Stimulated activated CD4-positive, alpha-beta T cell treated with anti-CD3 and anti-CD28 coated beads, Interleukin-1b, Interleukin-23, amount 100 ng/mL, for 4 hours (primary cell): ENCODE measurements around the gene MMP28.
A peak's percentile ranks its signal among the peaks of the same experiment; 100 is the strongest.

Experiments
- DNase-seq, 2 donors: peaks; one replicate each; pipeline ENCODE4 v3.0.0-alpha.2; 2020; ENCODE audit warnings: low read depth in 2 of 2

The MMP28 gene

DNA sequence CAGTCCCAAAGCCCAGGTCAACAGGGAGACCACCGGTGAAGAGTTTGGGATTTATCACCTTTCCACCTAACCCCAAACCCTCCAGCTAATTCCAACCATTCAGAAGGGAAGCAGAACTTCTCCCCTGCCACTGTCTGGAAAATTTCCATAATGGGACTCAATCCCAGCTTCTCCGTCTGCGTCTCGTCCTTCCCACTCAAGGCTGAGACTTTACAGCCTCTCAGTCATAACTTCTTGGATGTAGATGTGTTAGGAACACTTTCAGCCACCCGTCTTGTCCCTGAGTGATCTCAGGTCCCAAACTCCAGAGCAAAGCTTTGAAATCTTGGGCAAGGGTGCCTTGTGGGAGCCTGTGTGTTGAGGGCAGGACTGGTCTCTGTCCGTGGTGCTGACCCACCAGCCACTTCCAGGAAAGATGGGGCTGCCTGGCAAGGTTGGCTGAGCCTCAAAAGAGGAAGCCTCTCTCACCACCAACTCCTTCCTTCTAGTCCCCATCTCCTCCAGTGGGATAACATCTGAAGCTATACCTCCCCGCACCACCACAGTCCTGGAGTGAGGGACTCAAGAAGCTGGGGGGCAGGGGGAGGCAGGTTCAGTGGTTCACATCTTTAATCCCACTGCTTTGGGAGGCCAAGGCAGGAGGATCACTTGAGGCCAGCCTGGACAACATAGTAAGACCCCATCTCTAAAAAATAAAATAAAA lies 51.7 kb downstream of the MMP28 start:
- DNase-seq, result no peak

DNA sequence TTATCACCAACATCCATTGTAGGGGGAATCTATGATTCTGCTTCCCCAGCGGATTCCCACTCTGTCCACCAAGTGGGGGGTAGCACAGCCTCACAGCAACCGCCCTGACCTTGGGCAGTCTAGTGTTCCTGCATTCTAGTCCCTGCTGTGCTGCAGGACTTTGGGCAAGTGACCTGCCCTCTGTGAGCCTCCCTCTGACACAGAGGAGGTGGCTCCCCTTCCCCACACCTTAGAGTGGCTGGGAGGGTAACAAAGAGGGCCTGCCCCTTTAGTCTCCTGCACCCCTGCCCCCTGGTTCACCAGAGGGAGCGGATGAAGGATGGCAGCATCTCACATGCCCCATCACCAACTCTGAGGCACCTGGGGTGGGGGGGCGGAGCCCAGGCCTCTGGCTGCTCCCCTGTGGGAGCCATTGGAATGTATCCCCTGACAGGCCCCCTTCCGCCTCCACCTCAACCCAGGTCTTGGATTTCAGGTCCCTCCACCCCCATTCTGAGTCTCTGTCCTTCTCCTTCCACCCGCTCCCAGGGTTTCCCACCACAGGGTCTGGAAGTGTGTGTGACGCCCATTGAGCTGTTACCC lies 52.5 kb downstream of the MMP28 start:
- no peak for DNase-seq

DNA sequence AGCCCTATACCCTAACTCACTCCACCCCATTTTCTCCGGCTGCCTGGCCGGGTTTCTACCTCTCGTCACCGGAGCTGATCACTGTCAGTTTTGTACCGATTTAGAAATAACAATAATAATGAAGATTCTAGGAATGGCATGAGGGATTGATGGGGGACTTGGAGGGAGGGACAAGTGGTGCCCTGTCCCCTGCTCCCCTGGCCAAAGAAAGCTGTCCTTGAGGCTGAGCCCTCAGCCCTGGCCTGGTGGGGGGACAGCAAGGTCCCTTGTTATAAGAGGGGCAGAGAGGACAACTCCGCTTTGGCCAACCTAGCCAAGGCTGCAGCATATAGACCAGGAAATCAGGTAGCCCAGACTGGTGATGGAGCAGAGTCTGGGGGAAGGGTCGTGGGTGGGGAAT lies 52.9 kb downstream of the MMP28 start:
- DNase-seq, result no peak

DNA sequence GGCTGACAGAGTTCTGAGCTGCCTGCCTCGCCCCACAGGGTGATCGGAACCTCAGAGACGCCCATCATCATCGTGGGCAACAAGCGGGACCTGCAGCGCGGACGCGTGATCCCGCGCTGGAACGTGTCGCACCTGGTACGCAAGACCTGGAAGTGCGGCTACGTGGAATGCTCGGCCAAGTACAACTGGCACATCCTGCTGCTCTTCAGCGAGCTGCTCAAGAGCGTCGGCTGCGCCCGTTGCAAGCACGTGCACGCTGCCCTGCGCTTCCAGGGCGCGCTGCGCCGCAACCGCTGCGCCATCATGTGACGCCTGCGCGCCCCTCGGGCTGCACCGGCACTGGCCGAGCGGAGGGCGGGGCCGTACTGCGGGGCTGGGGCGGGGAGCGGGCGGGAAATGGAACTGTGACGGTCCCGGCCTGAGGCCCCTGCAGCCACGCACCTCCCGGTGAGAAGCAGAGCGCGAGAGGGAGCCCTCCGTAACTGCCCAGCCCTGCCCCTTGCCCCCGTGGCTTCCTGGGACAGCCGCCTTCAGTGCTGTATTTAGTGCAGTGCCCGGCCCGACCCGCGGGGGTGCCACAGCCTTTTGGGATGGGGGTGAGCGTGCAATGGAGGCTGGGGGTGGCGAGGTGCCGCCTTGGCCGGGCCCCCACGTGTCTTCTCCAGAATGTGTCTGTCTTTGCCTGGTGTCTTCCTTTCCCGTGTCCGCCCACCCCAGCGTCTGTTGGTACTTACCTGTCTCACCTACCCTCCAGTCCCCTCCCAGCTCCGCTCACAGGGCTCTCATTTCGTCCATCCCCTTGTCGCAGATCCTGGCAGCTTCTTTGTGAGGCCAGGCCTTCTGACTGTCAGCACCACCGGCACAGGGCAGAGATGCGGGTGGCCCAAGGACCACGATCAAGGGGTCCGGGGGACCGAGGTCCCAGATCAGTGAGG lies 54.2 kb downstream of the MMP28 start:
- DNase-seq, result no peak

DNA sequence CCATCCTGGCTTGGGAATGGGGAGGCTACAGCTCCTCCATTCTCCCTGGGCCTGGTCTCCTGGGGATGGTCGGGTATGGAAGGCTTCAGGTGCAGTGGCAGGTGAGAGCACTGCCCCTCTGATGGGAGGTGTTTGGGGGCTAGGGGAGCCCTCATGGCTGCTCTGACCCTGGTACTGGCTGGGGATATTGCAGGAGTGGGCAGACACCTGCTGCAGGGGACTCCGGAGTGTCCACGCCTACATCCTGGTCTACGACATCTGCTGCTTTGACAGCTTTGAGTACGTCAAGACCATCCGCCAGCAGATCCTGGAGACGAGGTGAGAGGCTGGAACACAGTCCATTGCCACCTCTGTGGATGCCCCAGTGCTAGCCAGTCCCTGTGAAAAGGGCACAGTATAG lies 55.2 kb downstream of the MMP28 start:
- DNase-seq, result no peak

DNA sequence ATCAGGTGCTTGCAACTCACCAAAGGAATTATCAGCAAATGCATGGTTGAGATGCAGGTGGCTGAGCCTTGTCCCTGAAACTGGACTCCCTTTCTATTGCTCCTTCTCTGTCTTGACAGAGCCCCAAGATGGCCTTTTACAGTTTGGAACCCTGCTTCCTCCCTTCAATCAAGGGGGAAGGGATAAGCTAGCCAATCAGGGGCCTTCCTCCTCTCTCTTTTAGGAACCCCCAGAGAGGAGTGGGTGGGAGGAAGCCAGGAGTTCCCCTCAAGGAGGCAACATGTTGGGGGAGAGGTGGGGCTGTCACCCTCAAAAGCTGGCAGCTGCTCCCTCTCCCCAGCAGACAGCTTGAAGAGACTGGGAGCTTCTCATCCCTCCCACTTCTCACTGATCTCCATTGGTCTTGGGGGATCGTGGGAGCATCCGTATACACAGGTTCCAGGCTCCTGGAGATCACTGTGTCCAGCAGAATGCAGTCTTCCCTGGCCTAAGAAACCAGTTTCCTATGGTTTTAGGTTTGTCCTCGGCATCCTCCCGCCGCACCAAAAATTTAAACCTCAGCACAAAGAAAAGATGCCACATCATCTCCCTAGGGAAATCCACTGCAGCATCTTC lies 56.8 kb downstream of the MMP28 start:
- DNase-seq, result no peak

DNA sequence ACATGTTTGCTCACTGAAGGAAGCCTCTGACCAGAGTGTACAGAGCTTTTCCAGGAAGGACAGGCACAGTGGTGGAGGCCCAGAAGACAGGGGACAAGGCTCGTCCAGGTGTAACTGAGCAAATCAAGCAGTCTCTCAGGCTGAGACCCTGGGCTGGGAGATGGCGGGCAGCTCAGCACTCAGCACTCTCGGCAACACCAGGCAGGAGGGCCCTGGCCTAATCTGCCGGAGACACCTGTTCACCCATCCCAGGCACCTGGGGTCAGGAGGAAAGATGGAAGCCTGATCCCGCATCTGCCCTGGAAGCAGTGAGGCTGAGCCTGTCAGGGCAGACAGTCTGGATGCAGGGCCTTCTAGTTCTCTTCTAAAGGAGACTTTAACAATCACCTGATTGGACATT lies 59.2 kb downstream of the MMP28 start:
- no peak for DNase-seq

DNA sequence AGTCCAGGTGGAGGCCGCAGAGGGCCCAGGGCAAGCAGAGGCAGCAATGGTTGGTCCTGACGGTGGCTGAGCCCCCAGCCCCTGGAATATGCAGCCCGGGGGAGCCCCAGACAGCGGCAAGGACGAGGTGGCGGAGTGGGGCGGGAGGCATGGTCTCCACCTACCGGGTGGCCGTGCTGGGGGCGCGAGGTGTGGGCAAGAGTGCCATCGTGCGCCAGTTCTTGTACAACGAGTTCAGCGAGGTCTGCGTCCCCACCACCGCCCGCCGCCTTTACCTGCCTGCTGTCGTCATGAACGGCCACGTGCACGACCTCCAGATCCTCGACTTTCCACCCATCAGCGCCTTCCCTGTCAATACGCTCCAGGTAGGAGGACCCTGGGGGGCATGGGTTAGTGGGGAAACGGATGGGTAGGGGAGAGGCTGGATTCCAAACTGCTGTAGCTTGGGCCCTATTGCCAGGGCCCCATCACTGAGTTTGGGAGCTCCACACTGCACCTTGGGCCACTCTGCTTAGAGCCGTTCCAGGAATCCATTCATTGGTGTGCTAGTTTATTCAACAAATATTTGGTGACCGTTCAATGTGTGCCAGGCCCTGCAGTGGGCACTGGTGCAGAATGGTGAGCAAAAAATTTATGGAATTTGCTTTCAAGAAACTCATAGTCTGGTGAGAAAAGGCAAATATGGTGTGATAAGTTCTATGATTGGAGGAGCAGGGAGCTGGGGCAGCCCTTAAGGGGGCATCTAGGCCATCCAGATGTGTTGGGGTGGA lies 60.2 kb downstream of the MMP28 start:
- DNase-seq, result no peak

DNA sequence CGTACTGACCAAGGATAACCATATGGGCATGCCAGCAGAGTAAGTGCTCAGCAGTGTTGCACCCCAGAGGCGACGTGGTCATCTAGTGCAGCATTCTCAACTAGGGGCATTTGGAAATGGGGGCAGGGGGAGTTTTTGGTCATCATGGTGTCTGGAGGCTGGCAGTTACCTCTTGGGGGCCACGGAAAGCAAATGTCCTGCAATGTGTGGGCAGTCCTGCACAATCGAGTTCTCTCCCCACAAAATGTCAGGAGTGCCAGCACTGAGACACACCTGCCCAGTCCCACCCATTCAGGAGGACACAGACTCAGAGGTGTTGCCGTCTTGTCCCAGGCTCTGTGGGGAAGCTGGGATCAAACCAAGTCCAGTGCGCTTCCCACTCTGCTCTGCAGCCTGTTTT lies 61.0 kb downstream of the MMP28 start:
- DNase-seq, result no peak

DNA sequence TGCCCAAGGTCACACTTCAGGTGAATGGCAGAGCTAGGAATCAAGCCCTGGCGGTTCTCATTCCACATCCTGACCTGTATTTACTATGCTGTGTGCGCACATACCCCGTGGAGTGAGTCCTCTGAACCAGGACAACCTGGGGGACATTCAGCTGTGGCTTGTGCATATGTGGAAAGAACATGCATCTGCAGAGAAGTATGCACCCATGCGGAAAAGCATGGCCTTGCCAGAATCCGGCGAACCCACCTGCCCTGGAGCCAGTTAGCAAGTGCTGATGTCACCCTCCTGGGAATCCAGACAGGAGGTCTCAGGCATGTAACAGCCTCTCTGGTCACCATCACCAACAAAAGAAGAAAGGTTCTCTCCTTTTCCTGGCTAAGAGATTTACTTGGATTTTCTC lies 62.1 kb downstream of the MMP28 start:
- DNase-seq, result no peak

DNA sequence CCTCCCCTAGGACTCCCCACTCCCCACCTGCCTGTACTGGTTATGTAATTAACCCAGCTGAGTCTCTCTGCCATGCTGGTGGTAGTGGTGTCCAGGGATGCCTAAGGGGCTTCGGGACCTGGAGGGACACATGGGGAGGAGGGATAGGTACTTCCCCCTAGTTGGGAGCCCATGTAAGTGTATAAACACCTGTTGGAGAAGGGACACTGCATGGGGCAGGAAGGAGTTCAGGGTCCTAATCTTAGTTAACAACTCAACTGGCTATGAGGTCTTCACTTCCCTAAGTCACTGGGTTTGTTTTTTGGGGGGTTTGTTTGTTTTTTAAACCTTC lies 62.7 kb downstream of the MMP28 start:
- no peak for DNase-seq

DNA sequence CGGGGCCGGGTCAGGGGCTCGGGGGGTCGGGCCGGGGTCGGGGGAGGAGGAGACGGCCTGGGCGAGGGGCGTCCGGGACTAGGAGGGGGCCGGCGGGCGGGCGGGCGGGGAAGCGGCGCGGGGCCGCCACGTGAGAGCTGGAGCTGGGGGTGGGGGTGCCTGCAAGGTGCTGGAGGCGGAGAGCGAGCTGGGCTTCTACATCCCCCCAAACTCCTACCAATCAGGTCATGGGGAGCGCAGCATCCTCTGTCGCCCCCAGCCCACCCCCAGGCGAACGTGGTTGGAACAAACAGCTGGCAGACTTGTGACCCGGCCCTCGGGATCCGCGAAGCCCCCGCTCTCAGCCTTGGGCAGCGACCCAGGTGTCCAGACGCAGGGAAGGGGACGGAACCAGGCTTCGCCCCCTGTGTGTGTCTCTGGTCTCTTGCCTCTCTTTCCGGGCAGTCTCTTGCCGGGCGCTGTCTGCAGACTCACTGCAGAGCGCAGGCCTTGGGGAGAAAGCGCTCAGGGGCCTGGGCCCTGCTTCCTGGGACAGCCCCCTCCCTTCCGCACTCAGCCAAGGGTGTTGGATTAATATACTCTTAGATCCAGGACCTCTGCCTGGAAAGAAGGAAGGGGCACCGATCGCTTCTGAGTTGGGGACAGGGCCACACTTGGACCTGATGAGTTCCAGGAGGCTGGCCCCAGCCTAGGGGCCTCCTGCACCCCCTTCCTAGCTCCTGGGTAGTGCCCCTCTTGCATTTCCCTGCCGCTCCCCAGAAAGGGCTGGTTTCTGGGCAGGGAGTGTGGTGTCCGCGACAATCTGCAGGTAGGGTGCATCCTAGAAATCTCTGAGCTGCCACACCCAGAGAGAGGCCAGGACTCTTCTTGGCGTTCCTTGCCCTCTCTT lies 63.3 kb downstream of the MMP28 start:
- no peak for DNase-seq

DNA sequence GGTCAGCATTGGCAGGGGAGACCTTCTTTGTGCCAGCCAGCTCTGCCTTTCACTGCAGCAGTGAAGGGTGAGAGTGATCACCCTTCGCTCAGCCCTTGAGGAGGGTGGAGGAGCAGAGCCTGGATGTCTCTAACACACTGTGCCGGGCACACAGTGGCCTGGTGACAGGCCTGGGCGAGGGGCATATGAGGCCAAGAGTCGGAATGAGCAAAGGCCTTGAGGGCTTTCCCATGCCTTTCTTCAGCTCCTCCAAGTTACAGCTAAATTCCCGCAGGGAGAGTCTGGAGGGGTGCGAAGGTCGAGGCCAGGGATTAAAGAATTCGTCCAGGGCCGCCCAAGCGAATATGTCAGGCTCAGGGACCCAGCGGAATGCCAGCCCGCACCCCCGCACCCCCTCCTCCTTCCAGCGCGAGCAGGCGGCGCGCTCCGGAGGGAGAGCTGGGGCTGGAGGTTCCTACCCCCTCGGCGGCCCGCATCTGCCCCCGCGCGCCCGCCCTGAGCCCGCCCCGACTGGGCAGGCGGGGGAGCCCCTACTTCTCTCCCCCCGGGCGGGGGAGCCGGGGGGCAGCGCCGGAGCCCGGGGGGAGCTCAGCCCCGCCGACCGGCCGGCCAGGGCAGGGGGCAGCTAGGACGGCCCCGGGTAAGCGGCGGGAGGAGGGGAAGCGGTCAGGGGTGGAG lies 64.1 kb downstream of the MMP28 start, which contains the start of gene RASL10B:
RASL10B (plus strand) TSS at position 401 of the 678 bp plus-strand sequence. CDS start 3,546 bp downstream, outside the sequence.
- peak; percentile 49 to 53 for DNase-seq

DNA sequence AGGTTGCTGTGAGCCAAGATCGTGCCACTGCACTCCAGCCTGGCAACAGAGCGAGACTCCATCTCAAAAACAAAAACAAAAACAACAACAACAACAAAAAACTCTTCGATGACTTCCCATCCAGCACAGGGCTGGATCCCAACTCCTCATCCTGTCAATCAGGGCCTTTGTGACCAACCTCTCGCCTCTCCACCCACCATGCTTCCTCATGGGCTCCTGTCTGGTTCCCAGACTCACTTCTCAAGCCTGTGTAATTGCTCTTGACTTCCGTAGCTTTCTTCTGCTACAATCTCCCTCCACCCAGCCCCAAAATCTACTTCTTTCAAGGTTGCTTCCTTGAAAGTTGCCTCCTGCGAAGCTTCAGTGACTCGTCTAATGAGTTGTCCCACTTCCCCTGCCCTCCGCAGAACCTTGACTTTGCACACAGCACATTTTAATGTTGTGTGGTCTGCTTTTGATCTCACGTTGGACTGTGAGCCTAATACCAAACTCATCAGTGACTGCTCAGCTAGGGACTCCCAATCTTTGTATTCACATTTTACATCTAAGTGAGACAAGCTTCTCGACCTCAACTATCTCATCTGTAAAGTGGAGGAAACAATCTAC lies 64.9 kb downstream of the MMP28 start:
- DNase-seq, result no peak

DNA sequence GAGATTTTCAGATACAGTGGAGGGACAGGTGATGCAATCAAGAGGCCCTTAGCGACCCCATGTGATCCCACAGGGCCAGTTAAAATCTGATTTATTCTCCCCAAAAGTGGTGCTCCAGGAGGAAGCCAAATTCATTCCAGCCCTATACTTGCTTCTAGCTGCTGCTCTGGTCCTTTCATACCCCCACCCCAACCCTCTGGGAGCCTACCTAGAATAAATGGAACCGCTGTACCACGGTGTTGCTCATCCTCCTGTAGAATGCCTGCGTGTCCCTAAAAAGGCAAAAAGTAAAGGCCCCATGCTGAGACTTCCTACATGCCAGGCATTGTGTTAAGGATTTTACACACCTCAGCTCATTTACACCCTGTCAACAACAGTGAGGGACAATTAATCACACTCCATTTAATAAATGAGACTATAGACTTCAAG lies 66.0 kb downstream of the MMP28 start:
- DNase-seq, result no peak

DNA sequence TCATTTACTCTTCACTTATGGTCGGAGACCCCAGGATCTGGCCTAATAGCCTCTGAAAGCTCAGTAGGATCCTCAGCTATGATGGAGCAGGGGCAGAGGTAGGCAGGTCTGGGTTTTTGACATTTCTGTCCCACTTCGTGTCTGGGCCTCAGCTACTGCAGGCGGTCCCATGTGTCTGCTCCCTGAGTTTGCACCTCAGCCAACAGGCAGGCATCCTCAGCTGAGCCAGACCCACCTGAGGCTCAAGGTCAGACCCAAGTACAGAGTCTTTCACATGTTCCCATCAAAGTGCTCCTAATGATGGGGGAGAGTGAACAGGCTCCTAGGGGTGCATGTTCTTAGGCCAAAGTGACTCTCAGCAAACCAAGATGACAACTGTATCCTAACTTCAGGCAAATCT lies 66.9 kb downstream of the MMP28 start:
- DNase-seq, result no peak

DNA sequence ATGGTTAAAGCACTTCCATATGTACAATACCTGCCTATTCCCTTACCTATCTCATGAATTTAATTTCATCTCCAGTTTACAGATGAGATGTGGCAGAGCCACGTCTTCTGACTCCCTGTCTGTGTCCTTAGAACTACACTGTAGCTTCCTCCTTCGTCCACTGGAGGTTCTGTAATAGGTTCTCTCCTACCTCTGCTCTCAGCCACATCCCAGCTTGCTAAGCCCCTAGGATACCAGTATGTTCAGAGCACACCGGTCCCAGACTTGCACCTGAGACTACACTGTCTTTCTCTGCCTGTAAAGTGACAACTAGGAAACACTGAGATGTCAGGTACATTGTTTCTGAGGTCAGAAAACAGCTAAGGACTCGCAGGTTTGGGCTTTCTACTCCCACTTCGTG lies 67.8 kb downstream of the MMP28 start:
- no peak for DNase-seq

DNA sequence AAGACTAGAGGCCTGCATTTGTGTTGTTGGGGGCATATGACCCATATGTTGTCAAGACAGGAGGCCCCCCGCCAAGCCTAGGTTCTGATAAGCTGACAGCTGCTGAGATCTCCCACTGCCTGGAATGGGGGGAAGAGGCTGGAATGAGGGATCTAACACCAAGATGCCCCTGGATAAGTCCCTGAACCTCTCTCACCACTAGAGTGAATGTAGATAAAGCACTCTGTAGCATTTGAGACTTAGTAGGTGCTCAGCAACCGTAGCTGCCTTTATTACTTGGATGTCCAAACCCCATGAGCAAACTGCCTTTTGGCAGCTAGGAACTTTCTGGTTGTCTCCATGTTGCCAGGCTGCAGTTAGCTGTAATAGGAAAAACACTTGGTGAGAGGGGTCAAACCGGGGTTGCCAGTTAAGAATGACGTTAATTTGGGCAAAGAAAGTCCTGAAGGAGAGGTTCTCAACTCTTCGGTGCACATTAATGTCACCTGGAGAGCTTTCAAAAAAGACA lies 68.4 kb downstream of the MMP28 start:
- no peak for DNase-seq
